ENCODE data around the gene MAPK1.

- no peak for TF ChIP-seq CTCF (IDR thresholded peaks at IDR 0.05; ENCODE audit: low read length)
- TF ChIP-seq EZH2 (optimal IDR thresholded peaks at IDR 0.05; ENCODE audit: low read depth, low read length): no peak
- no peak for TF ChIP-seq EZH2phosphoT487 (IDR thresholded peaks at IDR 0.05; ENCODE audit: low read length)
These were observed 32.1 kb downstream of the MAPK1 start for GRCh38 chr22:21835378-21835777.

Data from MM.1S (cell line).